AG09309 (cell line): ENCODE measurements around the gene TMEM184A.
A peak's percentile ranks its signal among the peaks of the same experiment; 100 is the strongest.

ENCODE experiments used
- DNase-seq: peaks from one replicate; pipeline ENCODE4 v3.0.0-alpha.2; 2010; ENCODE audit warnings: low read depth
- H3K4me3 ChIP-seq: 2 replicates; pipeline ENCODE4 v1.5.1; 2011; ENCODE audit warnings: mild to moderate bottlenecking, low read depth, low read length, moderate library complexity; ENCODE audit not compliant: control insufficient read depth
- TF ChIP-seq, protein P1 (sequence below): IDR thresholded peaks from 2 replicates; pipeline ENCODE4 v1.5.1; 2011; ENCODE audit warnings: mild to moderate bottlenecking, low read depth, low read length, inconsistent platforms; ENCODE audit not compliant: insufficient read depth, control insufficient read depth; ENCODE audit errors: missing control alignments

The TMEM184A gene

DNA sequence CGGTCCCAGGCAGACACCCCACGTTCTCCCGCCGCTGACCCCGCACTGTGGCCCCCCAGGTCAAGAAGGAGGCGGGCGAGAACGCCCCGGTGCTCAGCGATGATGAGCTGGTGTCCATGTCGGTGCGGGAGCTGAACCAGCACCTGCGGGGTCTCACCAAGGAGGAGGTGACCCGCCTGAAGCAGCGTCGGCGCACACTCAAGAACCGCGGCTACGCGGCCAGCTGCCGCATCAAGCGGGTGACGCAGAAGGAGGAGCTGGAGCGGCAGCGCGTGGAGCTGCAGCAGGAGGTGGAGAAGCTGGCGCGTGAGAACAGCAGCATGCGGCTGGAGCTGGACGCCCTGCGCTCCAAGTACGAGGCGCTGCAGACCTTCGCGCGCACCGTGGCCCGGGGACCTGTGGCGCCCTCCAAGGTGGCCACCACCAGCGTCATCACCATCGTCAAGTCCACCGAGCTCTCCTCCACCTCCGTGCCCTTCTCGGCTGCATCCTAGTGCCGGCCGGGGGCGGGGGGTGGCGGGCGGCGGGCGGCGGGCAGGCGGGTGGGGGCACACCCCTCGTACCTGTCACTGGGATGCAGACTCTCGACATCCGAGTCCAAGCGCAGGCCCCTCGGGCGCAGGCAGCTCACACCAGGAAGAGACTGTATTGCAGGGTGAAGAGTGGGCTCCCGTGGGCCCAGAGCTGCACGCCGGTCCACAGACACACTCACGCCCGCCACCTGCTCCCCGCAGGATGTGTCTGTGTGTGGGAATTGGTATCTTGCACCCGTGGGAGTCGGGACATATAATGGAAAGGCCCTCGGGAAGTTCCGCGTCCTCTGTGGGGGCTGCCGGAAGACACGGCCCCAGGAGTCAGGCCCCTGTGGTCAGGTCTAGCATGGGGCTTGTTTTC, 15.9 kb downstream of the TMEM184A start:
- TF ChIP-seq, protein P1, sequence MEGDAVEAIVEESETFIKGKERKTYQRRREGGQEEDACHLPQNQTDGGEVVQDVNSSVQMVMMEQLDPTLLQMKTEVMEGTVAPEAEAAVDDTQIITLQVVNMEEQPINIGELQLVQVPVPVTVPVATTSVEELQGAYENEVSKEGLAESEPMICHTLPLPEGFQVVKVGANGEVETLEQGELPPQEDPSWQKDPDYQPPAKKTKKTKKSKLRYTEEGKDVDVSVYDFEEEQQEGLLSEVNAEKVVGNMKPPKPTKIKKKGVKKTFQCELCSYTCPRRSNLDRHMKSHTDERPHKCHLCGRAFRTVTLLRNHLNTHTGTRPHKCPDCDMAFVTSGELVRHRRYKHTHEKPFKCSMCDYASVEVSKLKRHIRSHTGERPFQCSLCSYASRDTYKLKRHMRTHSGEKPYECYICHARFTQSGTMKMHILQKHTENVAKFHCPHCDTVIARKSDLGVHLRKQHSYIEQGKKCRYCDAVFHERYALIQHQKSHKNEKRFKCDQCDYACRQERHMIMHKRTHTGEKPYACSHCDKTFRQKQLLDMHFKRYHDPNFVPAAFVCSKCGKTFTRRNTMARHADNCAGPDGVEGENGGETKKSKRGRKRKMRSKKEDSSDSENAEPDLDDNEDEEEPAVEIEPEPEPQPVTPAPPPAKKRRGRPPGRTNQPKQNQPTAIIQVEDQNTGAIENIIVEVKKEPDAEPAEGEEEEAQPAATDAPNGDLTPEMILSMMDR = no peak
- no peak overlapping the region for H3K4me3 ChIP-seq
- no peak for DNase-seq

DNA sequence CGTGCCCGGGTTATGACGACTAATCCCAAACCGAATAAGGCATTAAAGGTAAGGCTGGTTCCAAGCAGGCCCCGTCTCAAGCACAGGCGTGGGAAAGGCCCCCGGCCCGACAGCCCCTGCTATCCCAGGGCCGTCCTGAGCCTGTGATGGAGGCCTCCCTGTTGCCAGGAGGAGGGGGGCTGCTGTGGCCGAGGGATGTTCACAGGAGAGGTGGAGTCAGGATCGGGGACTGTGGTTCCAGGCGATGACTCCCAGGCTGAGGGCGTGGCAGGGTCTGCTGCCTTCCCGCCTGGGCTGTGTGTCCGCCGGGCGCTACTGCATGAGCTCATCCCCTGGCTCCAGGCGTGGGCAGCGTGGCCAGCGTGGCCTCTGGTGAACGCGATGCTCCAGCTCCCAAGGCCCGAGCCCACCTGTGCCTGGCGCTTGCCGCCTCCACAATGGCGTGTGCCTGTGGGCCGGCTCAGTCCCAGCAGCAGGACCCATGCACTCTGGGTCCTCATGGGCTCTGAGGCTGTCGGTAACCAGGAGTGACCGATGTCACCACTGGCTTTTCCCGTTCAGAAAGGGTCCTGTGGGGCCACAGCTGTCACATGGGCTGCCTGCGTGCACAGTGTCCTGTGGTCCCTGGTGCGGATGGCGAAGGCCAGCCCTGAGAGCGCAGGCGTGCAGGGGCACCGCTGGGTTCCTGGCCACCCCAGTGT, 16.7 kb downstream of the TMEM184A start:
- no peak for DNase-seq
- TF ChIP-seq, protein P1 = no peak
- H3K4me3 ChIP-seq = no peak overlapping the region

DNA sequence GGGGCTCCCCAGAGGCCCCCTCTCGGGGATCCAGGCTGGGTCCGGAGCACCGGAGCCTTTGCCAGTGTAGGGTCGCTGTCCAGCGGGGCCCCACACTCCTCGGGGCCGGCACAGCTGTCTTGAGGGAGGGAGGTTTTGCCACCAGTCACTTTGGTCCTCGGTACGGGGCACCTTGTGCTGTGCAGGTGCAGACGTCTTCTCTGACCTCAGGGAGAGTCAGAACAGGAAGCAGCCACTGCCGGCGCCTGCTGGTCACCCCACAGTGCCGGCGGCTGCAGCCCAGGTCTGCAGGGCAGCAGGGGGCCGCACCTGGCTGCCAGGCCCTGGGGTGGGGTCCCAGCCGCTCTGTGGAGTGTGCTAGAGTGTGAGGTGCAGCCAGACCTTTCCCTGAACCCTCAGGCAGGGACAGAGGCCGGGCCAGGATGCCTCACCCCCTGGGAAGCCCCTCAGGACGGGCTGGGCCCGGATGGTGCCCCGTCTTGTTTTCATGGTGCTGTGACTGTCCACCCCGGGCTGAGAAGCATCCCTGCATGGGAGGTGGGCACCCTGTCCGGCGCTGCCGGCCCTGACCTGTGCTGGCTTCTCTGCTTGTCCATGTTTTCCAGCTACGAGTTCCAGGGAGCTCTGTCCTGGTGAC, 17.3 kb downstream of the TMEM184A start:
- DNase-seq = no peak
- H3K4me3 ChIP-seq = peak overlapping the region; percentile 47
- TF ChIP-seq, protein P1 = no peak

DNA sequence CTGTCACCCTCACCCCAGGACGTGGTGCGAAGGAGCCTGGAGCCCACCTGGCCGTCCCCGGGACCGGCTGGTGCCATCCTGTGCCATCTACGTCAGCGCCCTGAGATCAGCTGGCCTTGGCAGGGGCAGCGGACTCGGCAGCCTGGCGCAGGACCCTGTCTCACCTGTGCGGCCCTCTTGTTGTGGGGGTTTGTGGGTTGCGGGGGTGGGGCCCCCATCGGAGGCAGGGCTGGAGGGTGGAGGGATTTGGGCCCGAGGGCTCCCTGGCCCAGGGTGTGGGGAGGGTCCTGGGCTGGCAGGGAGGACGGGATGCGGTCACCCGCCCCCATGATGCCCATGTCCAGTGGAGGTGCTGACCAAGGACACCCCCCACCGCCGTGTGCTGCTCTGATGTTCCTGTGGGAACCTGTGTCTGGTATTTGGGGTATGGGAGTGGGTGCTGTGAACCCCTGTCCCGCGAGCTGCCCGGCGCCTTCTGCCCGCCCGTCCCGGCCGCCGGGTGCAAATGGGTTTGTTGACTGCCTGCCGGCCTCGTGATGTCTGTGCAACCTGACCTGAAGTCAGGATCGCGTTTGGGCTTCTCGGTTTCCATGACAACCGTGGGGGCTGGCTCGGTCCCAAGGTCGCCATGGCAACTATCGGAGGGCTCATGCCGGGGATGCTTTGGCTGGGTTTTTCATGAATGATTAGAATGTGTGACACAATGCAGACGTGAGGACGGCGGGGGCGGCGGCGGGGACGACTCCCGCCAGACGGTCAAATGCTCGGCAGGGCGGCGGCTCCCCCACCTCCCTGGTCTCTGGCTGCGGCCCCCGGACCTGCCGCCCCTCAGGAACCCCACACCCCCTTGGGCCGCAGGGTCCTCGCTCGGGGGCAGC, 18.2 kb downstream of the TMEM184A start:
- DNase-seq = peak; percentile 84
- H3K4me3 ChIP-seq = peak overlapping the region; percentile 47
- TF ChIP-seq, protein P1 = no peak

DNA sequence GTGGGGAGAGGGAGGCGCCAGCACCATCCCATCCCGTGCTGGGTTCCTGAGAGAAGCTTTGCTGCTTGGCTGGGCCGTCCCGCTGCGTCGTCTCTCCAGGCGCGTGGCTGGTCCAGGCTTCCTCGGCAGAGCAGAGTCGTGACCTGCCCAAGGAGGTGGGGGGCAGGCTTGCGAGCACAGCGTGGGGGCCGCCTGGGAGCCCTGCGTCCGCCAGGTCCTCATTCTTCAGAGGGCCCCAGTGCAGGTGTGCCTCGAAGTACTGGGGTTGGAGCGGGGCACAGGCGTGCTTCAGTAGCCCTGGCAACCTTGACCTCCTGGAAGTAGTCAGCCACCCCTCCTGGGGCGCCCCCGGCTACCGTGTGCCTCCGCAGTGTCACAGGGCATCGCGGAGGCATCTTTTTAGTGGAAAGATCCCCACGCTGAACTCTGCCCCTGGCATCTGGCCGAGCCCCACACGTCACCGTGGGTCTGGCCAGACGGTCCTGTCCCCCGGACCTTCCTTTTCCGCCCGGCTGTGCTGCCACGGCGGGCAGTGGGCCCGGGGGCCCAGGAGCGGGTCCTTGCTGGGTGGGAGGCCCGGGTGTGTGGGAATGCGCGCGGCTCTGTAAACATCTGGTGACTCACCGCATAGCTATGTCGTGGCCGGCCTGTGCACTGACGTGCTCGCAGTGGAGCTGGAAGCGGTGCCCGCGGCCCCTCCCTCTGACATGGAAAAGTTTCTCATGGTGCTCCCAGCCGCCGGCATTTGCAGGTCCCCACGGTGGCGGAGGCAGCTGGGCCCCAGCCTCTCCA, 19.1 kb downstream of the TMEM184A start:
- H3K4me3 ChIP-seq = peak overlapping the region; percentile 47
- DNase-seq = peak; percentile 96

More for the DNA sequence above, 19.1 kb downstream of the TMEM184A start:
- TF ChIP-seq, protein P1 = no peak
